ENCODE measurements around the gene EZH2.
A peak's percentile ranks its signal among the peaks of the same experiment; 100 is the strongest.

Gene EZH2

DNA sequence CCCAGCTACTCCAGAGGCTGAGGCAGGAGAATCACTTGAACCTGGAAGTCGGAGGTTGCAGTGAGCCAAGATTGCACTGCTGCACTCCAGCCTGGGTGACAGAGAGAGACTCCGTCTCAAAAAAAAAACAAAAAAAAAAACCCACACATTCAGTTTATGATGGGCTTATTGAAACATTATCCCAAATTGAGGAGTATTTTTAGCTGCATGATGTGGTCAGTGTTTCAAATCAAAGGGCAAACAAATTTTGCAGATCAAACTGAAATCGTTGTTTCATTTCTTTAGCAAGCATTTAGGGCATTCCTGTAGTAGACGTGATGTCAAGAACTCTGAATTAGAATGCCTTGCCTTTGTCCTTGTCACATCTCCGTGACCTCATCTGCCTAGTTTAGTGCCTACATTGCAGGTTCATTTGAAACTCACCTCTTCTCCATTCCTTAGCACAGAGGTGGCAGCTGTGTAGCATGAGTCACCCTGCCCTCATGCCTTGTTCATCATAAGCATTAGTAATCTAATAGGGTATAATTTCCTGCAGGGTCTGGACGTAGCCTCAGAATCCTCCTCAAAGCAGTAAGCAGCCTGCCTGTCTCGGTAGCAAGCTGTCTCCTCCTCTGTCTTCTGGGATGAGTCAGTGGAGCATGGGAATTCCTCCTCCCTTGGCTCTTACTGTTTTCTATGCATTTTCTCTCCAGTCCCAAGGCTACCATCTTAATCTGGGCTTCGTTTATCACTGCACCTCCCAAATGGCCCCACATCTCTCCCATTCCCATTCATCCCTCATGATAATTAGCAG, 111.6 kb downstream of the EZH2 start:
- peak in 1 of 2 donors; percentile 35 for DNase-seq (ENCODE audit: extremely low read depth in 1 of 2, low read depth in 1 of 2)

DNA sequence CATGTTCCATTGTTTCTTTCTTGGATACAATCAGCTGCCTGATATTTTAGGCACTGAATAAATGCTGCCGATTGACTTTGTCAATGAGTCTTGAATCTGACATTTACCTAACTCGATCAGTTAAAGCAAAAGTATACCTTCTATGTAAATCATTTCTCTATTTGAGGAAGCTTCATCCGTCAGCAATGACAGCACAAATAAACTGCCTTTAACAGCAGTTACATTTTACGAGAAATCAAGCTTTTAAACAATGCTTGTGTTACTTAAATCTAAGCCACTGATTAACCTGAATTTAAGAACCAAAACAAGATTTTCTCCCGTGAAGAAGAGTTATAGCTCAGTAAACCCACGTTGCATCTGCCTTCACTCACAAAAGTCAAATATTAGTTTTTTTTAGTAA, 114.1 kb downstream of the EZH2 start:
- DNase-seq (ENCODE audit: extremely low read depth in 1 of 2, low read depth in 1 of 2) = no peak

DNA sequence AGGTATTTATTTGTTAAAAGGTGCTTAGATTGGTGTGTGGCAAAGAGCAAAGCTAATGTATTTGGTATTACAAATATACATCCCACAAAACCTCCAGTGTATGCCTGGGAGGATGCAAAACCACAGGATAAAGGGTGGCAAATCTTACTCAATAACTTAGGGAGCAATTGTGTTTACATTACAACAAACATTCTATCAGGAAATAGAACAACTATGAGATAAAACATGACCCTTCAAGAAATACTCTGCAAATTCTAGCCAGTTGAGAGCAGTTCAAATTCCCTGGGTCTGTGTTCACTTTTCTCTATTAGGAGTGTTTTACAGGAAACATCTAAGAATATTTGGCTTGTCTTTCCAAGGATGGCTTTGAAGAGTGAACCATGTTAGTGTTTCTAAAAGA, 120.5 kb downstream of the EZH2 start:
- no peak for DNase-seq (ENCODE audit: extremely low read depth in 1 of 2, low read depth in 1 of 2)

DNA sequence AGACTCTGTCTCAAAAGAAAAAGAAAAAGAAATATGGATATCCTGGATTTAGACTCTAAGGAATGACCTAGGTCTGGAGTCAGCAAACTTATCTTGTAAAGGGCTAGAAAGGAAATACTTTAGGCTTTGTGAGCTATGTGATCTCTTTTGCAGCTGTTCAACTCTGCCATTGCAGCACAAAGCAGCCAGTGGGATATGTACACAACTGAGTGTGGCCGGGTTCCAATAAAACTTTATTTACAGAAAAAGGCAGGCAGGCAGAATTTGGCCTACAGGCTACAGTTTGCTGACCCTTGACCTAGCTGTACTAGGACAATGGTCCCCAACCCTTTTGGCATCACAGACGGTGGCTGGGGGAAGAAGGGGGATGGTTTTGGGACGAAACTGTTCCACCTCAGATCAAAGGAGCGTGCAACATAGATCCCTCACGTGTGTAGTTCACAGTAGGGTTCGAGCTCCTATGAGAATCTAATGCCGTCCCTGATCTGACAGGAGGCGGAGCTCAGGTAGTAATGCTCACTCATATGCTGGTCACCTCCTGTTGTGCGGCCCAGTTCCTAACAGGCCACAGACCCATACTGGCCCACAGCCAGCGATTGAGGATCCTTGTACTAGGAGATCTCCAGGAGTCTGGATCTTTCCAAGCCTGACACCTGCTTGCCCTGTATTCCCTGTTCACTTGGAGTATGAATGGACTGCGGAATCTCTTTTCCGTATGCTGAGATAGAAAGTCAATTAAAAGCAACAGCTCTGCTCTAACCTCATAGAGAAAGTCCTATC, 122.4 kb downstream of the EZH2 start:
- DNase-seq (ENCODE audit: extremely low read depth in 1 of 2, low read depth in 1 of 2) = no peak
